HPDE6-E6E7 (cell line): ENCODE results near the gene CLASRP.
A peak's percentile ranks its signal among the peaks of the same experiment; 100 is the strongest.

ENCODE experiments used
- DNase-seq: peaks from one replicate; pipeline ENCODE4 v3.0.0; 2011; ENCODE audit warnings: missing footprints; ENCODE audit errors: extremely low spot score

Gene CLASRP

DNA sequence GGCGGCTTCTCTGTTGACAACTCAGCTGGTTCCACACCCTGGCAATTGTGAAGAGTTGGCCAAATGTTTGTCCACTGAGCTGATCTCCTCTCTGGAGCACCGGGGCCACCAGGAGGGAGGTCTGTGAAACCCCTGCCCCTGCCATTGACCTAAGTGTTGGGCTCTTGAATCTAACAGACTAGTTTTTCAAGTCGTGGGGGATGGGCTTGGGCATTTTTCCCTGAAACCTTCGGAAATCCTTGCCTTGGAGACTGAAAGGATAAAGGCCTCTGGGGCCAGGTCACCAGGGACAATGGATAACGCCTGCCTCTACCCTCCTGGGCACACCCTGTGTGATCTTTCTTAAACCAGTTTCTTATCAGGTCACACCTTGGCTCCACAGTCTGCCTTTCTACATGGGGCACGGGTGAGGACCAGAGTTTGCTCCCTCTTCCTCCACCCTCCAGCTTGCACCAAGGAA lies 41.1 kb downstream of the CLASRP start:
- DNase-seq: no peak

DNA sequence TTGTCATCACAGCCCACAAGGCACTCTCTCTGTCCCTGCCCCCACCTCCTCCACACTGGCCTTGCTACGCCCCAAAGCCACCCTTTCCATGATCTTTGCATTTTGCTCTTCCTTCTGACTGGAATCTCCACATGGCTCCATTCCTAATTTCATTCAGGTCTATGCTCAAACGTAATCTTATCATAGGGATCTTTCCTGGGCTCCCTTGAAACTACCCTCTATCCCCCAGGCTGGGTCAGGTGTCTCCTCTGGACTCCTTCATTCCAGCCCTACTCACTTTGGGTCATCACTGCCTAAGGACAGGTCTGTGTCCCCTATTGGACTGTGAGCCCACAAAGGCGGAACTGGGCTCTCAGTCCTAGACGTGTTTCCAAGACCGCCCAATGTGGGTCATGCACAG lies 43.3 kb downstream of the CLASRP start:
- no peak for DNase-seq

GRCh38 chr19:45086480-45086879 lies 47.6 kb downstream of the CLASRP start:
- no peak for DNase-seq

- DNase-seq: no peak
Observed at GRCh38 chr19:45087531-45087930, 48.7 kb downstream of the CLASRP start.

- DNase-seq: no peak
Observed at GRCh38 chr19:45090034-45090433, 51.2 kb downstream of the CLASRP start.

DNA sequence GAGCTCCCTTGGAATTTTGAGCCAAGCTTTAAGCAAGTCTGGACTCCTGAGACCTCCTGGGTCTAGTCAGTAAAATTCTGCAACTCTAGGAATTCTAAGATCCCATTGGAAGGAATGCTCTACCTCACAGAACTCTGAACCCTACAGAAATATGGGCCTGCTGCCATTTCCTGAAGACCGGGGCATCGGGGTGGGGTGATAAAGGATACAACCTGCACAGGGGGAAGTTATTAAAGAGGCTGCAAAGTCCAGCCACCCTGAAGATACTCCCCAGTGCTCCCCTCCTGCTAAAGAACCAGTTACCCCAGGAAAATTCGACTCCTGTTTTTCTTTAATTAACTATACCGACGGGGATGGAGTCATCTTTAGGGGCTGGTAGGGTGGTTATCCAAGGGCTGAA lies 51.8 kb downstream of the CLASRP start:
- no peak for DNase-seq

DNA sequence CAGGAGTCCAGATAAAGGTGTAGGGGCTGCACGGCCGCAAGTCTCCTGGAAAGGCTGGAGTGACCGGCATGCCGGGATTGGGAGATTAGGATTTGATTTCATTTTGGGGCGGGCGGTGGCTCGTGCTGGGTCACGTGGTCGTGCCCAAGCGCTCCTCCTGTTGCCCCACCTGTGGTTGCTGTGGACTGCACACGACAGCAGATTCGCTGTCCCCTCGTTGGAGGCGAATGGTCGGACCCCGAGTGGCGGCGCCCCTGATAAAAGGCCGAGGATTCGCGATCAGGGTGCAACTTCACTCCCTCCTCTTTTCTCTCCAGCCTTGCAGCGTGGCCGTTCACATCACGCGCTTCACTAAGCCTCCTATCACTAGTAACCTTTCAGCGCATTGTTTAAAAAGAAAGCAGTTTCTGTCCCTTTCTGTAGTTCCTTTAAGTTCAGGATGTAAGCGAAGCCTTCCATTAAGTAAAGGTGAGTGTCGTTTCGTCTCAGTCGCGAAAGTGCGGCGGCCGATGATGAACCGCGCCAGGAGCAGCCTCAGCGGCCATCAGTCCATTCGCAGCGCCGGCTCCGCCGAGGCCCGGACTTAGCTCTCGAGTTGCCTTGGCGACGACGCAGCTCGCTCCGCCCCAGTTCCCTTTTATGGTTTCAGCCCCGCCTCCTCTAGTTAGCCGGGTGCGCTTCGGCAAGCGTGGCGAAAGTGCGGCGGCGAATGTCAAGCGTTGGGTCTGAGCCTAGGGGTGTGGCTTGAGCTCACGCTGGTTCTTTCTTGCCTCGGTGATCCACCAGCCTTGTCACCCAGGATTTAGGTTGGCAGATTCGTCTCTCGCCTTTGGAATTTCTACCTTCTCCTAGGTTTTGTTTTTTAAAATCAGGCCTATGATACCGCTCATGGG lies 52.4 kb downstream of the CLASRP start:
- DNase-seq: peak; percentile 94

DNA sequence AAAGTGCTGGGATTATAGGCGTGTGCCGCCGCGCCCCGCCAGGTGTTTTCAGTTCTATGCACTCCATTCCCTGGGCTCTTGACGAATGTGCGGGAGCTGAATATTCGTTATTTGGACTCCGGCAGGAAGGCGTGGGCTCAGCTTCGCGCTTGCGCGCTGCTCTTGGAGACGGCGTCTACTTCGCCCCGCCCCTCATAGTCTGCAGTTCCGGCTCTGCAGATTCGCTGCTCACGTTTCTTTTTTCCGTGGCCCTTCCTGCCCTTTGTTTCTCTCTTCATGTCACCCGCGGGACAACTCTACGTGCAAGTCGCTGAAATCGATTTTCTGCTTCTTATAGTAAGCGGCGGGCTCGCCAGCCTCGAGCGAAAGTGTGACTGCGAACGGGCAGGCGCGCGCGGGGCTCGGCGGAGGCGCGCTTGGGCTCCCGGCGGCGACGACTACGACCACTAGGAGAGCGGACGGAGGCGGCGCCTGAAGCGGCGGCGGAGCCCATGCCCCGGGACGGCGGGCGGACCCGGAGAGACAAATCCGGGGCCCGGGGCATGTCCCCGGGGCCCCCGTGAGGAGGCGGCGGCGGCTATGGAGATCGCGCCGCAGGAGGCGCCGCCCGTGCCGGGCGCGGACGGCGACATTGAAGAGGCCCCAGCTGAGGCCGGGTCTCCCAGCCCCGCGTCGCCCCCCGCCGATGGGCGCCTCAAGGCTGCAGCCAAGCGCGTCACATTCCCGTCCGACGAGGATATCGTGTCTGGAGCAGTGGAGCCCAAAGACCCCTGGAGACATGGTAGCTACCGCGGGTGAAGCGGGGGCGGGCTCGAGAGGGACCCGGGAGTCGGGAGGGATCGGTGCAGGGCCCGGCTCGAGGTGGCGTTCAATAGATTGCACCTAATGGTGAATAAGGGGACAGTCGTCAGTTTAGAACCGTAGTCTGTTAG lies 54.2 kb downstream of the CLASRP start, which contains the start of gene PPP1R37:
Gene PPP1R37 (plus strand): TSS at position 433 of the 932 bp plus-strand sequence. CDS start 147 bp downstream, at position 580.
- DNase-seq: peak; percentile 91

- no peak for DNase-seq
Observed at GRCh38 chr19:45094137-45094536, 55.3 kb downstream of the CLASRP start.

DNA sequence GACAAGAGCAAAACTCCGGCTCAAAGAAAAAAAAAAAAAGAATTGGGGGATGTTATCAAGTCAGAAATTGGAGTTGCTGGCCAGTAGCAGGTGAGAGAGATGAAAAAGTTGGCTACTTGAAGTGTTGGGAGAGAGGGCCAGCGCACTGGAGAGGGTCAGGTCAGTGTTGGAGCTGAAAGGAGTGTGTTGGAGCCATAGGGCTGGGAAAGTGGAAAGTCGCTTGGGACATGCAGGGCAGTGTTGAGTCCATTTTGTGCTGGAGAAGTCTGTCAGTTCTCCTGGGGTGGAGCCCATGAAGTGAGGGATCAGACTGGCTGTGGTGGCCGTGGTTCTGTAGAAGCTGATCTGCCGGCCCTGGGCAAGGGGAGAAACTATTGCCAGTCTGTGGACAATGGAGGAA lies 55.9 kb downstream of the CLASRP start:
- DNase-seq: no peak

DNA sequence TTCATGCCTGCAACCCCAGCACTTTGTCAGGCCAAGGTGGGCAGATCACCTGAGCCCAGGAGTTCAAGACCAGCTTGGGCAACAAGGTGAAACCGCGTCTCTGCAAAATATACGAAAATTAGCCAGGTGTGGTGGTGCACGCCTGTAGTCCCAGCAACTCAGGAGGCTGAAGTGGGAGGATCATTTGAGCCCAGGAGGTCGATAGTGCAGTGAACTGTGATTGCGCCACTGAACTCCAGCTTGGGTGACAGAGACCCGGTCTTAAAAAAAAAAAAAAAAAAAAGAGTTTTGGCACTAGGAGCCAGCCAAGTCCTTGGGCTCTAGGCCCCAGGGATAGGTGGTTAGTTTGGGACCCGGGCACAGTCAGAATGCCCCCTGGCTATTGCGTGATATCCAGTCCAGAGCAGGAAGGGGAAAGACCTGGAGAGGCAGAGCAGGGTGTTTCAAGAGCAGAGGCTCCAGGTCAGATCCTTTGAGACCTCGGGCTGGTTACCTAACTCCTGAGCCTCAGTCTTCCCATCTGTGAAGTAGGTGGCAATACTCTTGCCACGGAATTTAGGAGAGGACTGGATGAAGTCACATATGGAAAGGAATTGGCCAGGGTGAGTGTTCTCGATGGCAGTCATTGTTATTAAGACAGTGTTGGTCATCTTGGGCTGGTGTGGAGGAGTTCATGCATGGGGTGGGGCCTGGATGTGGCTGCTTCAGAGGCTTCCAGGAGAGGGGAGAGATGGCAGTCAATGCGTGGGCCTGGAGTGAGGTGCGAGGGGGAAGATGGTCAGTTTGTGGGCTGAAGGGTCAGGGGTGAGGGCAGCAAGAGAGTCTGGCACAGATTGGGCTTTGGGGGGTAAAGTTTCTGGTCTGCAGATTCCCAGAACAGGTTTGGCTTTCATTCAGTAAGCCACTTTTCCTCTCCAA lies 56.9 kb downstream of the CLASRP start:
- DNase-seq: no peak

DNA sequence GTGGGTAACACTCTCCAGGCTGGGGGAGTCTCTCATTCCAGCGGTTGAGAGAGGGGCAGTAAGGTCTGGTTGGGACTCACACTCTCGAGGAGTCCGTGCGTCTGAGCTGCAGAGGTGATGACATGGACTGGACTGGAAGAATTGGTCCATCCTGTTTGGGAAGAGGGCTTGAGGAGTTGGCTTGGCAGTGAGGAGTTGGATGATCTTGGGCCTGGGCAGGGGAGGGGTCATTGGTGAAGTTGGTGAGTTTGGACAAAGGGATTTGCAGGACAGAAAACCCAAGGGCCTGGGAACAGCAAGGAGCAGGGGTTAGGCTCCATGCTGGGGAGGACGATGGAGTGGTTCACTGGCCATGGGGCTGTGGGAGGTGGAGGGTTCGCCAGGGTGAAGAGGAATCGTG lies 57.9 kb downstream of the CLASRP start:
- DNase-seq: no peak

- no peak for DNase-seq
Observed at GRCh38 chr19:45097450-45097775, 58.6 kb downstream of the CLASRP start.

DNA sequence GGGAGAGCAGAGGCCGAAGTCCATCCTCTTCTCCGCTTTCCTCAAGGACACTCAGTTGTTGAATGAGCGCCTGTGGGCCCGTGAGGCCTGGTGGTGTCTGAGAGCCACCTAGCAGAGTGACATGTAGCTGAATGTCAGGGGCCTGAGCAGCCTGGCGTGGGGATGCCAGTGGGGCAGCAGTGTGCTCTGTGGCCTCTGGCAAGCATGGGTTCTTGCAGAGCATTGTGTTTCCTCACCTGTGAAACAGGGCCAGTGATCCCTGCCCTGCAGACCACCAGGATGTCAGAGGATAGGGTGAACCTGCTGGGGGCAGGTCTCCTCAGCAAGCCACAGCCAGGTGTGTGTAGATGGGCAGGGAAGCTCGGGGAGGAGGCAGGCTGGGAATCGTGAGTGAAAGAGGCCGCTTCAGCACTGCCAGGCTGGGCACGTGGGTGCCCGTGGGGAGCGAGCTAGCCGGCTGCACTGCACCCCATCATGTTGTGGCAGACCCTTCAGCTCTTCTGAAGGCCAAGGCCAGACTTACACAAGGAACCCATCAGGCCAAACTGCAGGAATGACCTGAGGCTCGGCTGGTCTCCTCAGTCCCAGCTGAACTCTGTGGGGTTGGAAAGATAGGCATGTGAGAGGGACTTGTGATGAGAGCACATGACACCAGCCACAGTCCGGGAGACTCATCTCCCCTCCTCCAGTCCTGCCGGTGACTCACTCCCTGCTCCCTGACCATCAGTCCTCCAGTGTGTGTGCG lies 59.1 kb downstream of the CLASRP start:
- peak; percentile 87 for DNase-seq

GRCh38 chr19:45098521-45099466 lies 59.9 kb downstream of the CLASRP start:
- no peak for DNase-seq

DNA sequence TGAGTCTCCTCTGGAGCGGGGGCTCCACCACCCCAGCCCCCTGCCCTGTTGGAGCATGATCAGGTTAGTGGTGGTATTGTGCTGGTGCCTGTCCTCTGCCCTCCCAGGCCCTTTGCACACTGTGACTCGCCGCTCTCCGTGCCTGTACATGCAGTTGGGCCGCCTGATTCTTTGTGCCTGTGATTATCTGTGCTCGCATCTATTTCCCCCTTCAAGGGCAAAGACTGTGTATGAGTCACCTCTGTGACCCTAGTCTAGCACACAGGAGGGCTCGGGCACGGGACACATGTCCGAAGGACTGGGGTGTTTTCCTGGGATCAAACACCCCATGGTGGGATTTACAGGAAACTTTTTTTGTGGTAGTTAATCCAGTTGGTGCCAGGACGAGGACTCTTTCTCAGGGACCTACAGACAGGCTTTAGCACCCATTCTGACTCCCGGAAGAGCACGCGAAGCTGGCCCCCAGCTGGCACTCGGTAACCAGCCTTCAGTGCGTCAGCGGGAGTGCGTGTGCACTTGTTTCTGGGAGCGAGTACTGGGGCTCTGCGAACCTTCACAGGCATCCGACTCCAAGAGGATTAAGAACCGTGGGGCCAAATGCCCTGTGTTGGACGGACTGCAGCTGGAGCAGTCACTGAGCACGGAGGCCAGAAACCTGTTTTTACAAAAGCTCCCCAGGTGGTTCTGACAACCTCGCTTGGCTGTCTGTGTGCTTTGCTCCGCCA lies 60.8 kb downstream of the CLASRP start:
- no peak for DNase-seq

GRCh38 chr19:45100201-45100600 lies 61.4 kb downstream of the CLASRP start:
- no peak for DNase-seq

DNA sequence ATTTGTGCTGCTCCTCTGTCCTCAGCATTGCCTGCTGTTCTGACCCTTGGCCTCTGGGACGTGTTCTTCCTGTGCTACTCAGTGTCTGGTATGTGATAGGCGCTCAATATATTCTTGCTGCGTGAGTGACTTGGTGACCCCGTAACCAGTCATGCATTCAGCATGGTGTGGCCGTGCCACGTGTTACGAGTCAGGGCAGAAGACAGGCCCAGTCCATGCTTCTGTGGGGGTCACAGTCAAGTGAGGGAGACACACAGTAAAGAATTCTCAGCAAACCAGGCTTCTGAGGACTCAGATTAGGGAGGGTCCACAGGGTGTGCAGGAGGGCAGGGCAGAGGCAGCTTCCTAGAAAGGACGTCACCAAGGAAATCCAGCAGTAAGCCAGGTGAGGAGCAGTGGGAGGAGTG lies 62.0 kb downstream of the CLASRP start:
- DNase-seq: no peak

GRCh38 chr19:45101806-45102205 lies 63.0 kb downstream of the CLASRP start:
- DNase-seq: no peak
